Upper lobe of right lung (tissue), 1 donor: Measurements from ENCODE around the gene GABBR1. TPM values are rescaled to one million over a fixed set of nuclear protein-coding genes. Genes with fewer than 3 reads are reported as not detected.

Experiments
- ATAC-seq: fragments of 200-7000 bp; cut with Tn5 transposase; one replicate; pipeline ENCODE4 v1.9.1; 2020; ENCODE audit warnings: mild to moderate bottlenecking, moderate library complexity
- DNase-seq: peaks from one replicate; pipeline ENCODE4 v3.0.0-alpha.2; 2020
- H3K27ac ChIP-seq: fragments of 200-600 bp; one replicate; pipeline ENCODE4 v1.8.0; 2022
- H3K27me3 ChIP-seq: fragments of 200-600 bp; one replicate; pipeline ENCODE4 v1.8.0; 2022; ENCODE audit warnings: mild to moderate bottlenecking
- H3K36me3 ChIP-seq: fragments of 200-600 bp; one replicate; pipeline ENCODE4 v1.8.0; 2022
- H3K4me1 ChIP-seq: fragments of 200-600 bp; one replicate; pipeline ENCODE4 v1.8.0; 2022
- H3K4me3 ChIP-seq: fragments of 200-600 bp; one replicate; pipeline ENCODE4 v1.8.0; 2022; ENCODE audit warnings: mild to moderate bottlenecking
- H3K9me3 ChIP-seq: fragments of 200-600 bp; one replicate; pipeline ENCODE4 v1.8.0; 2022
- CTCF ChIP-seq: fragments of 200-600 bp; IDR thresholded peaks from one replicate; pipeline ENCODE4 v1.8.0; 2022; ENCODE audit warnings: antibody characterized with exemption
- intact Hi-C: fragments of 100-400 bp; cut with DNase I; formaldehyde crosslinking; loops from one replicate; pipeline ENCODE4 v1.11.0; 2022
- total RNA-seq: library from RNA; stranded (reverse); fragmentation: NEBNext Ultra II Directional; extraction: Animal tissue kit (Norgen Biotek cat#: 25700); gene quantifications from one replicate; pipeline ENCODE4 v1.2.1, GENCODE V29; 2021
- donor health status: DM: no; HTN: yes; CAD: no; lungs with severe emphysema.

The GABBR1 gene
- total RNA-seq, 1 donor from 2014 or later, result 40.1 TPM

GRCh38 chr6:29567991-29568390 lies 65.0 kb downstream of the GABBR1 start:
- H3K4me3 ChIP-seq, result no peak overlapping the region
- H3K27me3 ChIP-seq, result peaks cover 25% of the 10 kb centered on the region
- TF ChIP-seq CTCF, result no peak
- intact Hi-C loops, result no loop called here
- no peaks in the 10 kb centered on the region for H3K4me1 ChIP-seq
- no peak for ATAC-seq
- H3K9me3 ChIP-seq, result no peaks in the 10 kb centered on the region
- H3K36me3 ChIP-seq, result no peaks in the 10 kb centered on the region
- no peak for DNase-seq
- H3K27ac ChIP-seq, result no peak overlapping the region

DNA sequence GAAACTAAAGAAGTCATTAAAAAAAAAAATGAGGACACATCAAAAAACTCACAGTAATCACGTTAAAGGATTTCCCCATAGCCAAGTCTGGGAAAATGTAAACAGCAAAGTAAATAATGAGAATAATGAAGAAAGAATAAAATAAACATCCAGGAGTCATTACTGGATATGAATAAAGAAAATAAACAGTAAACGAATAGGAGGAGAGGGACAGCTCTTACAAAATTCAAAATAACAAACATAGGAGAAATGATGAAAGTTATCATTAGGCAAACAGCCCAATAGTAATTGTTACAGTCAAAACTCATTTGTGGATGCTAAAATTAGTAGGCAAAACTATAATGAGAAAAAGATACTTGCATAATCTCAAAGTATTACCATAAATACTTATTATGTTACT lies 65.4 kb downstream of the GABBR1 start:
- DNase-seq (no peak), ATAC-seq (no peak)
- TF ChIP-seq CTCF, result no peak
- Histone ChIP-seq H3K9me3 (no peaks in the 10 kb centered on the region), H3K4me3 (no peak overlapping the region), H3K27me3 (peaks cover 22% of the 10 kb centered on the region), H3K27ac (no peak overlapping the region), H3K4me1 (no peaks in the 10 kb centered on the region), H3K36me3 (no peaks in the 10 kb centered on the region)
- intact Hi-C loops, result no loop called here

DNA sequence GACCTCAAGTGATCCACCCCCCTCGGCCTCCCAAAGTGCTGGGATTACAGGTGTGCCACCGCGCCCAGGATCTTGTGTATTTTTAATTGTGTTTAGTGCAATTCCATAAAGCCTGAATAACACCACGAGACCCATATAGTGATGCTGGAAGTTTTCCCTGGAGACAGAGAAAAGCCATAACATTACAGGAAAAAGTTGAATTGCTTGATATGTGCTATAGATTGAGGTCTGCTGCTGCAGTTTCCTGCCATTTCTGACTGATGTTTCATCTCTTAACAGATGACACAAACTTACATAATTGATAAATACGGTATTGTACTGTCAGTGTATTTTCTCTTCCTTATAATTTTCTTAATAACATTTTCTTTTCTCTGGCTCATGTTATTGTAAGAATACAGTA lies 66.1 kb downstream of the GABBR1 start:
- Histone ChIP-seq H3K27ac (no peak overlapping the region), H3K4me1 (no peaks in the 10 kb centered on the region), H3K36me3 (no peaks in the 10 kb centered on the region), H3K9me3 (no peaks in the 10 kb centered on the region), H3K4me3 (no peak overlapping the region), H3K27me3 (peaks cover 15% of the 10 kb centered on the region)
- DNase-seq, result no peak
- ATAC-seq, result no peak
- TF ChIP-seq CTCF, result no peak
- intact Hi-C loops, result no loop called here

GRCh38 chr6:29564875-29565274 lies 68.1 kb downstream of the GABBR1 start:
- Histone ChIP-seq H3K27me3 (peaks cover 10% of the 10 kb centered on the region), H3K9me3 (no peaks in the 10 kb centered on the region), H3K36me3 (no peaks in the 10 kb centered on the region), H3K4me3 (no peak overlapping the region), H3K4me1 (no peaks in the 10 kb centered on the region), H3K27ac (no peak overlapping the region)
- intact Hi-C loops, result no loop called here
- TF ChIP-seq CTCF, result no peak
- ATAC-seq (no peak), DNase-seq (no peak)

GRCh38 chr6:29563435-29563965 lies 69.5 kb downstream of the GABBR1 start:
- intact Hi-C loops, result no loop called here
- no peak for TF ChIP-seq CTCF
- Histone ChIP-seq H3K9me3 (no peaks in the 10 kb centered on the region), H3K4me1 (no peaks in the 10 kb centered on the region), H3K4me3 (no peak overlapping the region), H3K27me3 (peaks cover 14% of the 10 kb centered on the region), H3K36me3 (no peaks in the 10 kb centered on the region), H3K27ac (no peak overlapping the region)
- ATAC-seq, result no peak
- no peak for DNase-seq

DNA sequence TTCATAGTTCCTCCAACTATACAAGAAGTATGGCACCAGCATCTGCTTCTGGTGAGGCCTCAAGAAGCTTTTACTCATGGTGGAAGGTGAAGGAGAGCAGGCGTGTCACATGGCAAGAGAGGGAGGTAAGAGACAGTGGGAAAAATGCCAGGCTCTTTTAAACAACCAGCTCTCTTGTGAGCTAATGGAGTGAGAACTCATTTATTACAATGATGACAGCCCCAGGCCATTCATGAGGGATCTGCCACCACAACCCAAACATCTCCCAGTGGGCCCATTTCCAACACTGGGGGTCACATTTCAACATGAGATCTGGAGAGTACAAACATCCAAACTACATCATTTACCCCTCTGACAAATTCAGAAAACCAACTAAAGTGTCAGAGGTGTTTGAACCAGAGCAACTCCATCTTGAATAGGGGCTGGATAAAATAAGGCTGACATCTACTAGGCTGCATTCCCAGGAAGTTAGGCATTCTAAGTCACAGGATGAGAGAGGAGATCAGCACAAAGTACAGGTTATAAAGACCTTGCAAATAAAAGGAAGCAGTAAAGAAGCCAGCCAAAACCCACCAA lies 71.3 kb downstream of the GABBR1 start:
- H3K9me3 ChIP-seq, result no peaks in the 10 kb centered on the region
- TF ChIP-seq CTCF, result no peak
- ATAC-seq (no peak), DNase-seq (no peak)
- no peak overlapping the region for H3K27ac ChIP-seq
- no peaks in the 10 kb centered on the region for H3K4me1 ChIP-seq
- intact Hi-C loops, result no loop called here
- H3K27me3 ChIP-seq, result peaks cover 14% of the 10 kb centered on the region
- no peak overlapping the region for H3K4me3 ChIP-seq
- no peaks in the 10 kb centered on the region for H3K36me3 ChIP-seq
